IPS DF 4.7 (cell line): ENCODE data around the gene NCL.
"Not testable (repeated sequence)": the region's sequence is repeated elsewhere in the genome, so short reads cannot be mapped to it uniquely, and the experiment has no call there.

ENCODE experiments used
- DNase-seq: peaks from one replicate; pipeline ENCODE4 v3.0.0-alpha.2; 2013; ENCODE audit warnings: low spot score; ENCODE audit errors: extremely low read depth

The NCL gene

GRCh38 chr2:231469583-231469950 is 5.3 kb upstream of the NCL start:
- DNase-seq = no peak

GRCh38 chr2:231467613-231468530 is 3.6 kb upstream of the NCL start:
- DNase-seq = no peak

- DNase-seq = no peak
These were observed 2.8 kb upstream of the NCL start for GRCh38 chr2:231467016-231467545.

- DNase-seq = no peak
These were observed 574 bp upstream of the NCL start for GRCh38 chr2:231464576-231465540.

- DNase-seq = no peak
These were observed 1.4 kb downstream of the NCL start for GRCh38 chr2:231462729-231463465.

GRCh38 chr2:231461516-231461971 is 2.7 kb downstream of the NCL start:
- no peak for DNase-seq

- DNase-seq = not testable (repeated sequence)
These were observed 3.4 kb downstream of the NCL start for GRCh38 chr2:231460841-231461240.

- no peak for DNase-seq
These were observed 4.0 kb downstream of the NCL start for GRCh38 chr2:231460073-231460835.

GRCh38 chr2:231458368-231458767 is 5.9 kb downstream of the NCL start:
- DNase-seq = no peak

GRCh38 chr2:231457101-231457500 is 7.2 kb downstream of the NCL start:
- DNase-seq = no peak

- DNase-seq = no peak
These were observed 7.8 kb downstream of the NCL start for GRCh38 chr2:231456295-231457004.

GRCh38 chr2:231455890-231456289 is 8.4 kb downstream of the NCL start:
- no peak for DNase-seq

- no peak for DNase-seq
These were observed 9.1 kb downstream of the NCL start for GRCh38 chr2:231455222-231455621.

GRCh38 chr2:231454361-231454791 is 9.9 kb downstream of the NCL start:
- DNase-seq = no peak

GRCh38 chr2:231452799-231453508 is 11.3 kb downstream of the NCL start:
- DNase-seq = no peak

GRCh38 chr2:231450548-231450989 is 13.7 kb downstream of the NCL start:
- no peak for DNase-seq

- DNase-seq = no peak
These were observed 14.7 kb downstream of the NCL start for GRCh38 chr2:231449503-231450054.

GRCh38 chr2:231436957-231437356 is 27.3 kb downstream of the NCL start:
- no peak for DNase-seq

- no peak for DNase-seq
These were observed 30.3 kb downstream of the NCL start for GRCh38 chr2:231433990-231434389.
